ENCODE results near the gene GALNT9. TPM values are rescaled to one million over a fixed set of nuclear protein-coding genes. Genes with fewer than 3 reads are reported as not detected.

Gene GALNT9
- total RNA-seq, 1 experiment from 2014 or later: 2.6 TPM

DNA sequence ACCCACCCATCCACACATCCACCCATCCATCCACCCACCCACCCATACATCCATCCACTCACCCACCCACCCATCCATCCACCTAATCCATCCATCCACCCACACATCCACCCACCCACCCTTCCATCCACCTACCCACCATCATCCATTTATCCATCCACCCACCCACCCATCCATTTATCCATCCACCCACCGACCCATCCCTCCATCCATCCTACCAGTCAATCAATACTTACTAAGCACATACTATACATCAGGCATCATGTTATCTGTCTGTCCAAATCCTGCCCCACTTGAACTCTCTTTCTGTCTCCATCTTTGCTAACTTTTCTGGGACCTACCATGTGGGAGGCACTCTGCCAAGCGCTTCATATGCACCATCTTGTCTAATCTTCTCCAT, 15.4 kb downstream of the GALNT9 start:
- no peaks in the 10 kb centered on the region for H3K36me3 ChIP-seq (ENCODE audit: control insufficient read depth in 1 of 2, insufficient read depth in 2 of 2, low read length in 2 of 2)
- DNase-seq (ENCODE audit: low read depth, low spot score) (no peak), ATAC-seq (no peak)
- H2AFZ ChIP-seq (ENCODE audit: low read depth, low read length, poor library complexity, severe bottlenecking): no peak overlapping the region
- H4K20me1 ChIP-seq (ENCODE audit: insufficient read depth): no peaks in the 10 kb centered on the region
- ChIA-PET RAD21 (ENCODE audit: low non-redundant PET in 1 of 2, low total read pairs in 2 of 2, uncharacterized antibody in 2 of 2, unreplicated experiment in 2 of 2) (no interaction called here), POLR2A (no interaction called here), CTCF (no interaction called here)
- TF ChIP-seq, protein P1, sequence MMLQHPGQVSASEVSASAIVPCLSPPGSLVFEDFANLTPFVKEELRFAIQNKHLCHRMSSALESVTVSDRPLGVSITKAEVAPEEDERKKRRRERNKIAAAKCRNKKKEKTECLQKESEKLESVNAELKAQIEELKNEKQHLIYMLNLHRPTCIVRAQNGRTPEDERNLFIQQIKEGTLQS (IDR thresholded peaks at IDR 0.05): no peak
- TF ChIP-seq CBX3 (IDR thresholded peaks at IDR 0.05; ENCODE audit: low read depth) (no peak), POLR2AphosphoS5 (IDR thresholded peaks at IDR 0.05; ENCODE audit: low read depth, low read length) (no peak), EGR1 (IDR thresholded peaks at IDR 0.05; ENCODE audit: low read depth) (no peak), EZH2 (IDR thresholded peaks at IDR 0.05) (no peak), YY1 (IDR thresholded peaks at IDR 0.05; ENCODE audit: extremely low read depth, insufficient replicate concordance, low read depth, low read length) (no peak), JUND (IDR thresholded peaks at IDR 0.05) (no peak), SRF (IDR thresholded peaks at IDR 0.05; ENCODE audit: low read depth) (no peak), CEBPB (IDR thresholded peaks at IDR 0.05; ENCODE audit: low read depth) (no peak), TCF7L2 (IDR thresholded peaks at IDR 0.05; ENCODE audit: borderline replicate concordance, extremely low read depth, insufficient read depth, insufficient read length) (no peak), RAD21 (IDR thresholded peaks at IDR 0.05; ENCODE audit: low read depth) (no peak), SIN3A (IDR thresholded peaks at IDR 0.05; ENCODE audit: low read depth) (no peak), EZH2phosphoT487 (IDR thresholded peaks at IDR 0.05; ENCODE audit: borderline replicate concordance) (no peak), POLR2A (IDR thresholded peaks at IDR 0.05; ENCODE audit: borderline replicate concordance, extremely low read depth, insufficient read depth, insufficient read length) (no peak), SP1 (IDR thresholded peaks at IDR 0.05; ENCODE audit: low read depth) (no peak), ELF1 (IDR thresholded peaks at IDR 0.05; ENCODE audit: borderline replicate concordance, low read depth) (no peak)
- TF ChIP-seq, protein P2, sequence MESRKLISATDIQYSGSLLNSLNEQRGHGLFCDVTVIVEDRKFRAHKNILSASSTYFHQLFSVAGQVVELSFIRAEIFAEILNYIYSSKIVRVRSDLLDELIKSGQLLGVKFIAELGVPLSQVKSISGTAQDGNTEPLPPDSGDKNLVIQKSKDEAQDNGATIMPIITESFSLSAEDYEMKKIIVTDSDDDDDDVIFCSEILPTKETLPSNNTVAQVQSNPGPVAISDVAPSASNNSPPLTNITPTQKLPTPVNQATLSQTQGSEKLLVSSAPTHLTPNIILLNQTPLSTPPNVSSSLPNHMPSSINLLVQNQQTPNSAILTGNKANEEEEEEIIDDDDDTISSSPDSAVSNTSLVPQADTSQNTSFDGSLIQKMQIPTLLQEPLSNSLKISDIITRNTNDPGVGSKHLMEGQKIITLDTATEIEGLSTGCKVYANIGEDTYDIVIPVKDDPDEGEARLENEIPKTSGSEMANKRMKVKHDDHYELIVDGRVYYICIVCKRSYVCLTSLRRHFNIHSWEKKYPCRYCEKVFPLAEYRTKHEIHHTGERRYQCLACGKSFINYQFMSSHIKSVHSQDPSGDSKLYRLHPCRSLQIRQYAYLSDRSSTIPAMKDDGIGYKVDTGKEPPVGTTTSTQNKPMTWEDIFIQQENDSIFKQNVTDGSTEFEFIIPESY (IDR thresholded peaks at IDR 0.05; ENCODE audit: extremely low read depth, insufficient replicate concordance, low read length): no peak
- TF ChIP-seq, protein P3, sequence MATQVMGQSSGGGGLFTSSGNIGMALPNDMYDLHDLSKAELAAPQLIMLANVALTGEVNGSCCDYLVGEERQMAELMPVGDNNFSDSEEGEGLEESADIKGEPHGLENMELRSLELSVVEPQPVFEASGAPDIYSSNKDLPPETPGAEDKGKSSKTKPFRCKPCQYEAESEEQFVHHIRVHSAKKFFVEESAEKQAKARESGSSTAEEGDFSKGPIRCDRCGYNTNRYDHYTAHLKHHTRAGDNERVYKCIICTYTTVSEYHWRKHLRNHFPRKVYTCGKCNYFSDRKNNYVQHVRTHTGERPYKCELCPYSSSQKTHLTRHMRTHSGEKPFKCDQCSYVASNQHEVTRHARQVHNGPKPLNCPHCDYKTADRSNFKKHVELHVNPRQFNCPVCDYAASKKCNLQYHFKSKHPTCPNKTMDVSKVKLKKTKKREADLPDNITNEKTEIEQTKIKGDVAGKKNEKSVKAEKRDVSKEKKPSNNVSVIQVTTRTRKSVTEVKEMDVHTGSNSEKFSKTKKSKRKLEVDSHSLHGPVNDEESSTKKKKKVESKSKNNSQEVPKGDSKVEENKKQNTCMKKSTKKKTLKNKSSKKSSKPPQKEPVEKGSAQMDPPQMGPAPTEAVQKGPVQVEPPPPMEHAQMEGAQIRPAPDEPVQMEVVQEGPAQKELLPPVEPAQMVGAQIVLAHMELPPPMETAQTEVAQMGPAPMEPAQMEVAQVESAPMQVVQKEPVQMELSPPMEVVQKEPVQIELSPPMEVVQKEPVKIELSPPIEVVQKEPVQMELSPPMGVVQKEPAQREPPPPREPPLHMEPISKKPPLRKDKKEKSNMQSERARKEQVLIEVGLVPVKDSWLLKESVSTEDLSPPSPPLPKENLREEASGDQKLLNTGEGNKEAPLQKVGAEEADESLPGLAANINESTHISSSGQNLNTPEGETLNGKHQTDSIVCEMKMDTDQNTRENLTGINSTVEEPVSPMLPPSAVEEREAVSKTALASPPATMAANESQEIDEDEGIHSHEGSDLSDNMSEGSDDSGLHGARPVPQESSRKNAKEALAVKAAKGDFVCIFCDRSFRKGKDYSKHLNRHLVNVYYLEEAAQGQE (IDR thresholded peaks at IDR 0.05; ENCODE audit: low read depth): no peak
- TF ChIP-seq, protein P4, sequence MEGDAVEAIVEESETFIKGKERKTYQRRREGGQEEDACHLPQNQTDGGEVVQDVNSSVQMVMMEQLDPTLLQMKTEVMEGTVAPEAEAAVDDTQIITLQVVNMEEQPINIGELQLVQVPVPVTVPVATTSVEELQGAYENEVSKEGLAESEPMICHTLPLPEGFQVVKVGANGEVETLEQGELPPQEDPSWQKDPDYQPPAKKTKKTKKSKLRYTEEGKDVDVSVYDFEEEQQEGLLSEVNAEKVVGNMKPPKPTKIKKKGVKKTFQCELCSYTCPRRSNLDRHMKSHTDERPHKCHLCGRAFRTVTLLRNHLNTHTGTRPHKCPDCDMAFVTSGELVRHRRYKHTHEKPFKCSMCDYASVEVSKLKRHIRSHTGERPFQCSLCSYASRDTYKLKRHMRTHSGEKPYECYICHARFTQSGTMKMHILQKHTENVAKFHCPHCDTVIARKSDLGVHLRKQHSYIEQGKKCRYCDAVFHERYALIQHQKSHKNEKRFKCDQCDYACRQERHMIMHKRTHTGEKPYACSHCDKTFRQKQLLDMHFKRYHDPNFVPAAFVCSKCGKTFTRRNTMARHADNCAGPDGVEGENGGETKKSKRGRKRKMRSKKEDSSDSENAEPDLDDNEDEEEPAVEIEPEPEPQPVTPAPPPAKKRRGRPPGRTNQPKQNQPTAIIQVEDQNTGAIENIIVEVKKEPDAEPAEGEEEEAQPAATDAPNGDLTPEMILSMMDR (IDR thresholded peaks at IDR 0.05 in 2 of 3, conservative IDR thresholded peaks at IDR 0.05 in 1 of 3; ENCODE audit: borderline replicate concordance in 1 of 3, insufficient read depth in 1 of 3, low read depth in 2 of 3, low read length in 2 of 3): no peak
- no TSS peak for BruUV-seq (replicated peaks)
- H3K9me3 ChIP-seq (ENCODE audit: control insufficient read depth in 1 of 2, insufficient read depth in 1 of 2, low read depth in 1 of 2, low read length in 2 of 2): peaks cover 0 to 6% of the 10 kb centered on the region in 2 experiments; a peak in 2 of 4 replicates
- intact Hi-C loops (cut with micrococcal nuclease): no loop called here
- H3K4me3 ChIP-seq (replicated peaks in 1 of 2; ENCODE audit: low read depth in 1 of 2, low read length in 2 of 2): no peak overlapping the region
- no peaks in the 10 kb centered on the region for H3K27me3 ChIP-seq (ENCODE audit: insufficient read depth, low read length)
- no peak overlapping the region for H3K27ac ChIP-seq (ENCODE audit: low read depth, low read length)
- no peaks in the 10 kb centered on the region for H3K4me1 ChIP-seq (ENCODE audit: control insufficient read depth in 1 of 2, insufficient read depth in 2 of 2, low read length in 2 of 2)
- H3K79me2 ChIP-seq (ENCODE audit: insufficient read depth, low read length): no peaks in the 10 kb centered on the region
- no peak overlapping the region for H3K9ac ChIP-seq (ENCODE audit: low read length)
- no peak overlapping the region for H3K4me2 ChIP-seq (ENCODE audit: low read length)
- no peaks in the 10 kb centered on the region for H3K9me2 ChIP-seq (ENCODE audit: insufficient read depth)

Measured in HCT116 (cell line).